LNCAP (cell line): ENCODE data around the gene PTK7.

Experiments
- CTCF ChIP-seq: fragments of 450-650 bp; IDR thresholded peaks from 2 replicates; pipeline ENCODE4 v1.5.1; 2017; ENCODE audit warnings: mild to moderate bottlenecking

The PTK7 gene

GRCh38 chr6:43092635-43093034, 16.5 kb downstream of the PTK7 start:
- TF ChIP-seq CTCF: no peak

- TF ChIP-seq CTCF: no peak
These were observed 17.5 kb downstream of the PTK7 start for GRCh38 chr6:43093436-43094289.

- no peak for TF ChIP-seq CTCF
These were observed 19.8 kb downstream of the PTK7 start for GRCh38 chr6:43095939-43096338.

- no peak for TF ChIP-seq CTCF
These were observed 20.5 kb downstream of the PTK7 start for GRCh38 chr6:43096451-43097097.

GRCh38 chr6:43097098-43097489, 21.0 kb downstream of the PTK7 start:
- no peak for TF ChIP-seq CTCF

GRCh38 chr6:43097502-43097901, 21.4 kb downstream of the PTK7 start:
- TF ChIP-seq CTCF: no peak

GRCh38 chr6:43101497-43101896, 25.4 kb downstream of the PTK7 start:
- no peak for TF ChIP-seq CTCF
